Loucy (cell line): Measurements from ENCODE around the gene CCDC184.

ENCODE experiments used
- EZH2phosphoT487 ChIP-seq: fragments of 200-600 bp; IDR thresholded peaks from 2 replicates; pipeline ENCODE4 v1.6.1; 2018; ENCODE audit warnings: antibody characterized with exemption, mild to moderate bottlenecking, moderate library complexity, borderline replicate concordance
- TF ChIP-seq, protein P1 (sequence below): fragments of 200-600 bp; sonication (generic); conservative IDR thresholded peaks from 2 replicates; pipeline ENCODE4 v1.5.1; 2014; ENCODE audit warnings: mild to moderate bottlenecking, antibody characterized with exemption, low read length

DNA sequence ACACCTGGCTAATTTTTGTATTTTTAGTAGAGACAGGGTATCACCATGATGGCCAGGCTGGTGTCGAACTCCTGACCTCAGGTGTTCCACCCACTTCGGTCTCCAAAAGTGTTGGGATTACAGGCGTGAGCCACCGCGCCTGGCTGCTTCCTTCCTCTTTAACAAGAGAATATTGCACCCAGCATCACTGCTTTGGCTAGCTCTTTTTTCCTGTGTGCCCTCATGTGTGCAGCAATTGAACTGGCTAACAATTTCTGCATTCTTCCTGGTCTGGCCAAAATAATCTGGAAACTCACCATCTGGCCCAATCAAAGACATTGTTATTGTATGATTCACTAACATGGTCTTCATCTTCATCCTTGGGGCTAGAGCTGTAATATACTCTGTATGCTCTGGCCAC, 23.4 kb upstream of the CCDC184 start:
- TF ChIP-seq, protein P1, sequence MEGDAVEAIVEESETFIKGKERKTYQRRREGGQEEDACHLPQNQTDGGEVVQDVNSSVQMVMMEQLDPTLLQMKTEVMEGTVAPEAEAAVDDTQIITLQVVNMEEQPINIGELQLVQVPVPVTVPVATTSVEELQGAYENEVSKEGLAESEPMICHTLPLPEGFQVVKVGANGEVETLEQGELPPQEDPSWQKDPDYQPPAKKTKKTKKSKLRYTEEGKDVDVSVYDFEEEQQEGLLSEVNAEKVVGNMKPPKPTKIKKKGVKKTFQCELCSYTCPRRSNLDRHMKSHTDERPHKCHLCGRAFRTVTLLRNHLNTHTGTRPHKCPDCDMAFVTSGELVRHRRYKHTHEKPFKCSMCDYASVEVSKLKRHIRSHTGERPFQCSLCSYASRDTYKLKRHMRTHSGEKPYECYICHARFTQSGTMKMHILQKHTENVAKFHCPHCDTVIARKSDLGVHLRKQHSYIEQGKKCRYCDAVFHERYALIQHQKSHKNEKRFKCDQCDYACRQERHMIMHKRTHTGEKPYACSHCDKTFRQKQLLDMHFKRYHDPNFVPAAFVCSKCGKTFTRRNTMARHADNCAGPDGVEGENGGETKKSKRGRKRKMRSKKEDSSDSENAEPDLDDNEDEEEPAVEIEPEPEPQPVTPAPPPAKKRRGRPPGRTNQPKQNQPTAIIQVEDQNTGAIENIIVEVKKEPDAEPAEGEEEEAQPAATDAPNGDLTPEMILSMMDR = no peak
- TF ChIP-seq EZH2phosphoT487 = no peak
